ENCODE results near the gene RSPO4. TPM values are rescaled to one million over a fixed set of nuclear protein-coding genes. Genes with fewer than 3 reads are reported as not detected.

The RSPO4 gene
- total RNA-seq: not detected in 2 replicates

GRCh38 chr20:1001911-1002681 lies at the start of gene RSPO4:
TSS of gene RSPO4 (minus strand) at chr20:1002311. CDS start at chr20:1002164, 147 bp downstream.

GRCh38 chr20:916125-916799 lies 85.8 kb downstream of the RSPO4 start, which contains the start of gene ANGPT4:
TSS of gene ANGPT4 (minus strand) at chr20:916334. CDS start at chr20:916214, 120 bp downstream.

Other genes starting within 250 kb of the RSPO4 start
- 0.12 TPM in 1 of 2 replicates, not detected in the other for gene SLC52A3, start 233.8 kb downstream of the RSPO4 start, total RNA-seq
- gene FAM110A, start 168.6 kb downstream of the RSPO4 start, total RNA-seq: 4.9 and 6.4 TPM in 2 replicates
- gene ANGPT4, start 86.0 kb downstream of the RSPO4 start, total RNA-seq: not detected in 2 replicates
- 21.2 and 27.7 TPM in 2 replicates for gene PSMF1, start 116.3 kb upstream of the RSPO4 start, total RNA-seq
- gene TMEM74B, start 182.7 kb upstream of the RSPO4 start, total RNA-seq: 0.11 TPM in 1 of 2 replicates, not detected in the other
- gene C20orf202, start 201.1 kb upstream of the RSPO4 start, total RNA-seq: 0.12 TPM in 1 of 2 replicates, not detected in the other
- gene RAD21L1, start 223.7 kb upstream of the RSPO4 start, total RNA-seq: 0.66 TPM in 1 of 2 replicates, not detected in the other

Measured in uterine smooth muscle cell (primary cell).